NCI-H1694 treated with DMSO at 0.1 percent for 48 hours (cell line): ENCODE results near the gene NPB.
A peak's percentile ranks its signal among the peaks of the same experiment; 100 is the strongest.

ENCODE experiments used
- DNase-seq: peaks from one replicate; lab custom pipeline; 2025; lab: John Stamatoyannopoulos, UW

Gene NPB

GRCh38 chr17:81869221-81870130, 32.6 kb upstream of the NPB start:
- no peak for DNase-seq

GRCh38 chr17:81870131-81870980, 31.7 kb upstream of the NPB start:
- DNase-seq: peak; percentile 45

GRCh38 chr17:81870981-81871386, 31.1 kb upstream of the NPB start, which contains the start of gene ARHGDIA:
Gene ARHGDIA, minus strand, starts transcription at chr17:81871337. Its CDS starts 1,407 bp downstream, at chr17:81869930.
- no peak for DNase-seq

DNA sequence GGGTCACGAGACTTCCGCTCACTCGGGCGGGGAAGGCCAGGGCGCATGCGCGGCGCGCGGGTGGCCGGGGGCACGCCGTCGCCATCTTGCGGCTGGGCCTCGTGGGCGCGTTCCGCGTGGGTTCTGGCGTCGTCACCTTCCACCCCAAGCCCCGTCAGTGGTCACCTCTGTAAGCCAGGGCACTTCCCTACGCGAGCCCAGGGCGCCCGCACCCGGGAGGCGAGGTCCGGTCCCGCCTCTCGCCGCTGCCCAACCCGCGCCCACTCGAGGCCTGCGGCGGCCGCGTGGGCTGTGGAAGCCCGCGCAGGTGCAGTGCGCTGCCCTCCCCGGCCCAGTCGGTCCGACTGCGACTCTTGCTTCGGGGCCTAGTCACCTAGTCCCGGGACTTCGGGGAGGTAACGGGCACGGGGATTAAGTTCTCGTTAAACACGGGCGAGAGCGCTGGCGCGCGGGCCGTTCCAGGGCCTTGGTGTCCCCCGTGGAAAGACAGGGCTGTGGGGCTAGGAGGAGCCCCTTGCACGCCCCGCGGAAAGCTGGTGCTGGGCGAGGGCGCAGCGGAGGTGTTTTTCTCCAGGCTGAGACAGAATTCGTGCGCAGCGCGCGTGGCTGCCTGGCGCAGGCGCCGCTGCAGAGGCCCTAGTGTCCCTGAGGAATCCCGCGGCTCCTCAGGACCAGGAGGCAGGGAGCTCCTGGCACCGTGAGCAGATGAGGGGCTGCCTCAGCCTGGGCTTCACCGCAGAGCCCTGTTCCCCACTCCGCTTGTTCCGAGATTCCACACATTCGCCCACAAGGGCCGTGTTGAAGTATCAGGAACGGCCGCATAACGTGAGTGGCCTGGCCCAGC, 30.4 kb upstream of the NPB start:
- DNase-seq: peak; percentile 77

DNA sequence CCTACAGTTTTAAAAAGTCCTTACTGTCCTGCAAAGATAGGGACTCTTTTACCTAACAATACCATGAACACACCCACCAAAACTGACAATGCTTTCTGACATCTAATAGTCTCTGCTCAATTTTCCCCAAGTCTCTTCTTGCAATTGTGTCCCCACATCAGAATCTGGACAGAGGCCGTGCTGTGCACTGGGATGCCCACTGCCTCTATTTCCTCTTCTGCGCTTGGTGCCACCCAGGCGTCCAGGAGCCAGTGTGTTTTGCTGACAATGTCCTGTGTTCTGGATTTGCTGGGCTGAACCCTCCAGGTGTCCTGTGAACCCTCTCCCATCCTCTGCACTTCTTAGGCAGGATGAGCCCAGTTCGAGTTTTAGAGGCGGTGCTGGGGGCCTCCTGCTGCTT, 24.5 kb upstream of the NPB start:
- DNase-seq: no peak

GRCh38 chr17:81878294-81878693, 23.7 kb upstream of the NPB start:
- no peak for DNase-seq

- DNase-seq: no peak
Observed at GRCh38 chr17:81879121-81879520, 22.9 kb upstream of the NPB start.

GRCh38 chr17:81884520-81884919, 17.5 kb upstream of the NPB start:
- no peak for DNase-seq

DNA sequence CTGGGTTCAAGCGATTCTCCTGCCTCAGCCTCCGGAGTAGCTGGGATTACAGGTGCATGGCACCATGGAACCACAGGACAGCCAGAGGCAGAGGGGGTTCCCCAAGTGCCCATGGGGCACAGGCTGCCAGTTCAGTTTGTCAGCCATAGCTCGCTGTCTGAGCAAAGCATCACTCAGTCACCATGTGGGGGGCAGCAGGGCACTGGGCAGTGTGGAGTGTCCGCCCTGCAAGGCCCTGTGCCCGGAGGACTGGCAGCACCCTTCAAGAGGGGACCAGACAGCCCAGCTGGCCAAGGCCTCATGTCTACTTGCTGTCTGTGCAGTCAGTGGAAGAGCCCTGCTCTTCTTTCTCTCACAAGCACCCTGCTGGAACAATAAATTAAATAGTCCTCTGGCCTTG, 17.1 kb upstream of the NPB start:
- no peak for DNase-seq

- no peak for DNase-seq
Observed at GRCh38 chr17:81885454-81885853, 16.6 kb upstream of the NPB start.

GRCh38 chr17:81885869-81886548, 16.0 kb upstream of the NPB start:
- peak; percentile 71 for DNase-seq

GRCh38 chr17:81888105-81888987, 13.7 kb upstream of the NPB start:
- no peak for DNase-seq

DNA sequence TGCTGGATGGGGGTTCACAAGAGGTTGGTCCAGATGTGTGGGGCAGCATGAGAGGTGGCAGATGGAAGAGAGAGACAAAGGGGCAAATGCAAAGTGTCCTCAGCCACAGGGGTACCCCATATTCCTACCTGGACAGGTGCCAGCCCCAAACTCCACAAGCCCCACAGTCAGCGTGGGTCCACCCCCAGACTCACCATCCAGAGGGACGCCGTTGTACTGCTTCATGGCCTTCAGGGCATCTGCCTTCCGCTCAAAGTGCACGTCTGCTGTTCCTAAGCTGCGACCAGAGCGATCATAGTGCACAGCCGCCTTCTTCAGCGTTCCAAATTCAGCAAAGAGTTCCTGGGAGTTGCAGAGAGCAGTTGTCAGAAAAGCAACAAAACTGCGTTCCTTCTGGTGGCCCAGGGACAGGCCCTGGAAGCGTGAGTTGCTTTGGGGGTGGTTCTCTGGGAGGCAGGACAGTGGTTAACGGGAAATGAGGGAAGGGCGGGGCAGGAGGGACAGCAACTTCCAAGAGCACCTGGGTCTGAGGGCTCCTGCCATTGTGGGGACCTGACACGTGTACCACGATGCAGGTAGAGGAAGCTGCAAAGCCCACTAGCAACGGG, 12.9 kb upstream of the NPB start:
- DNase-seq: no peak

- no peak for DNase-seq
Observed at GRCh38 chr17:81889602-81890001, 12.4 kb upstream of the NPB start.

GRCh38 chr17:81890447-81891302, 11.4 kb upstream of the NPB start:
- no peak for DNase-seq

GRCh38 chr17:81891303-81891552, 10.8 kb upstream of the NPB start:
- DNase-seq: no peak

- no peak for DNase-seq
Observed at GRCh38 chr17:81895400-81895799, 6.6 kb upstream of the NPB start.

- no peak for DNase-seq
Observed at GRCh38 chr17:81898029-81898866, 3.8 kb upstream of the NPB start.
